NCI-H1417 (cell line): ENCODE results near the gene FZD1.
A peak's percentile ranks its signal among the peaks of the same experiment; 100 is the strongest.

Experiments
- DNase-seq, 3 experiments: peaks; one replicate each; lab custom pipeline; 2025; lab: John Stamatoyannopoulos, UW

The FZD1 gene

DNA sequence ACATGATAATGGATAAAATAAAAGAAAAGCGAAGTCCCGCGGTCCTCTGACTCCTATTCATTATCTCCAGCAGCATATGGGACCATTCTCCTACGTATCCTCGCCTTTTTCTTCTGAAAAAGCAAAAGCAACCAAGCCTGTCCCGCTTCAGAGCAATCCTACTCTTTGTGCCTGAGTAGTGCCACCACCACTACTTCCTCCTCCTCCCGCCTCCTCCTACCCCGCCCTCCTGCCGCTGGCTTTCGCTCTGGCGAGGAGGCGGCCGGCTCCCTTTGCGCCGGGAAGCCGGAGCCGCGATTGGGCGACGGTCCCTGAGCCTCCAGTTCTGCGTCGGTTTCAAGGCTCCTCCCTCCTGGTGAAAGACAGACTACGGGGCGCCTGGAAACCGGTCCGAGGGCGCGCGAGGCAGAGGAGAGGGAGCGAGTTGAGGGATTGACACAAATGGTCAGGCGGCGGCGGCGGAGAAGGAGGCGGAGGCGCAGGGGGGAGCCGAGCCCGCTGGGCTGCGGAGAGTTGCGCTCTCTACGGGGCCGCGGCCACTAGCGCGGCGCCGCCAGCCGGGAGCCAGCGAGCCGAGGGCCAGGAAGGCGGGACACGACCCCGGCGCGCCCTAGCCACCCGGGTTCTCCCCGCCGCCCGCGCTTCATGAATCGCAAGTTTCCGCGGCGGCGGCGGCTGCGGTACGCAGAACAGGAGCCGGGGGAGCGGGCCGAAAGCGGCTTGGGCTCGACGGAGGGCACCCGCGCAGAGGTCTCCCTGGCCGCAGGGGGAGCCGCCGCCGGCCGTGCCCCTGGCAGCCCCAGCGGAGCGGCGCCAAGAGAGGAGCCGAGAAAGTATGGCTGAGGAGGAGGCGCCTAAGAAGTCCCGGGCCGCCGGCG, at the start of gene FZD1:
Gene FZD1 (plus strand): TSS at position 388 of the 878 bp plus-strand sequence. CDS start 448 bp downstream, at position 836.
- peak; percentile 98 to 100 (median 99) for DNase-seq

DNA sequence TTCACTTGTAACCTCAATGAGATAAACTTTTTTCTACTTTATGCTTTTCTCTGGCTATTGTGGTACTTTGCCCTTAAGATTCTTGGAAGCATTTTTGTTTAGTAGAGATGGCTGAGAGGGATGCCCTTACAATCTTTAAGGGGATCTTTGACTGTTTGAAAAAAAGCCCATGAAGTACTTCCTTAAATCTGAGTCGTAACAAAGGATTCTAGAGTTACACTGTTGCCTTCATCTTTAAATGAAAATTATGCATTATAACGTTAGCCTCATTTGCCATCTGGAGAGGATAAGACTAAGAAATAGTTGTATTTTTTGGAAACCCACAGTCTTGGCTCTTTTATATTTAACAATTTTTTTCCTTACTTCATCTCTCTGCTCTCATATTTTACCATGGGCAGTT, 37.8 kb upstream of the FZD1 start:
- DNase-seq, result no peak

DNA sequence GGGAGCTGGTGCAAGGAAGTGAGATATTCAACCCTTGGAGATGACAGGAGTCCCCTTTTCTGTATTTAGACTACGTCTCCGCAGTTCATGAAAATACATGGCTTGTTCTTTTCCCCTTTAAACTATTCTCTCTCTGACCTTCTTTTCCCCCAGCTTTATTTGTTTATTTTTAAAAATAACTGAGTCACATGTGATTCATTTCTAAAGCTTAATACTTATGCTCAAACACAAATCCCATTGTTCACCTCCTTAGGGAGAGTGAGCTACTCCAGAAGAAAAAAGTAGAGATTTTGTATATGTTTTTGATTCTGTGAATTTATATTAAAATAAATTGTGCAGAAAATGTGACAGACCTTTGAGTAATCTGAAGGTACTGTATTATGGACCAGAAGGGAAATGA, 35.9 kb upstream of the FZD1 start:
- DNase-seq, result no peak

DNA sequence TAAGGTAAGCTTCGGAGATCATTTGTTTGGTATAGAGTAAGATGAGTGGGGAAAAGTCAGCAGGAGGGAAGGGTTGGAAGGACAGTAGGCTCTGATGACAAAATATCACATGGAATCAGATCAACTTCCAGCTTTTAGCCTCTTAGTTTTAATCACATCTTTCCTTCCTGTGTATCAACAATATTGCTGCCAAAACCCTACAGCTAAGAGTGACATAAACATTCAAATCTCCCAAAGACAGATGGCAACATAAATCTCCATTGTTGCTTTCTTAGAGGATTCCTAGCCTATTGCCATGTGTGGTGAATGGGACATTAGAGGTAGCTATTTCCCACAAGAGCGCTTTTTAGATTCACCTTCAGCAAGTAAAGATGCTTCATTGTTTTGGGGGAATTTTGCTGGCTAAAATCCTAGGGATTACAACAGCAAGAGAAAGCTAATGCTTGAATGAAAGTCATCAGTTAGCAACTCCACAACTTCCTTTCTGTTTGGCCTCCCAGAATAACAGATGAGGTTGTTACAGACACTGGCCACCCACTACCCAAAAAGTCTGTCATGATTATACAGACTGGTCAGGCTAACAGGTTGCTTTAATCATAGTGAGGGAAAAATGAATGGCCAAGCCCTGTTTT, 35.2 kb upstream of the FZD1 start:
- no peak for DNase-seq

DNA sequence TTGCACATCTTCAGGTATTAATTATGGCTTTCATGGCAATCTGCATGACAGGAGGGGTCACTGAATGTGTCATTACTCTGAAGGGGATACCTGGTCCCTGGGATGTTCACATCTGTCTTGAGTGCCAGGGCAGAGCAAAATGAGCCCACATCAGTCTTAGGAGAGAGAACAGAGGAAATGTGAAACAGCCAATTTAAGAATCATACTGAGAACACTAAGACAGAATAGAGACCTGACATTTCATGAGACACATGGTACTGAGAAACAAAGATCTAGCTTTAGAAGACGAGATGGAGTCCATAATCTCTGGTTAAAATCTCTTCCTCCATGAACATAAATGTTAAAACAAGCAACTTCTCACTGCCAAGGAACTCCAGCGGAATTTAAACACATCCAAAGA, 34.1 kb upstream of the FZD1 start:
- no peak for DNase-seq

DNA sequence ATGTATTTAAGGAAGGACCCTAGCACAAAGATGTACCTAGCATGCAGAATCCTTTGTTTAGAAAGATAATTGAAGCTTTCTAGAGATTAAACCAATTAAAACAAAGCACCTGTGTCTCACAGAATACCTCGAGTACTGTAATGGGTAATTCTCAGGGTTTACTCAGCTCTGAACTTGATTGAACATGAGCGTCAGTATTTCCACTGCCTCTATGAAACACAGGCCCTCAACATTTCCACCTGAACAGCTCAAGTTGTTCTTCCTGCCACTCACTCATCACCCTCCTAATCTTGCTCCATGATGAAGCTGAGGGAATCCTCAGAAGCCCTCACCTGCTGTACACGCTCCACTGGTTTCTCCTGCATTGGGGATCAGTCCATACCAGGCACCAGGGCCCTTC, 33.7 kb upstream of the FZD1 start:
- DNase-seq, result peak in 1 of 3 experiments; percentile 22

DNA sequence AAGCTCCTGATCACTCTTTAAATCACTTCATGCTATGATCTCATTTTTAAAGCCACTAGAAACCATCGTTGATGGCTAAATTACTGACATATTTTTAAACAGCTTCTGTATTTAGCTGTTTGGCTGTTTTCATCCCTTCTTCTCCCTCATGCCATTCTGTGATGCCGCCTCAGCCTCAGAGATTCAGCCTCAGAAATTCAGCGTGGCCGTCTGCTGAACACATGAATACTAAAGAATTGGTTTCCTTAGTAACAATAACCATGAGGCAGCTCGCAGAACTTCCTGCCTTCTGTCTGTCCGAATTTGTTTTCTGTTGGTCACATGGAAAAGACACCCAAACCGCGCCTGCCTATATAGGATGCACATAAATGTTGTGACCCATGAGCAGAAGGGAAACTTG, 31.0 kb upstream of the FZD1 start:
- DNase-seq, result peak in 1 of 3 experiments; percentile 18

DNA sequence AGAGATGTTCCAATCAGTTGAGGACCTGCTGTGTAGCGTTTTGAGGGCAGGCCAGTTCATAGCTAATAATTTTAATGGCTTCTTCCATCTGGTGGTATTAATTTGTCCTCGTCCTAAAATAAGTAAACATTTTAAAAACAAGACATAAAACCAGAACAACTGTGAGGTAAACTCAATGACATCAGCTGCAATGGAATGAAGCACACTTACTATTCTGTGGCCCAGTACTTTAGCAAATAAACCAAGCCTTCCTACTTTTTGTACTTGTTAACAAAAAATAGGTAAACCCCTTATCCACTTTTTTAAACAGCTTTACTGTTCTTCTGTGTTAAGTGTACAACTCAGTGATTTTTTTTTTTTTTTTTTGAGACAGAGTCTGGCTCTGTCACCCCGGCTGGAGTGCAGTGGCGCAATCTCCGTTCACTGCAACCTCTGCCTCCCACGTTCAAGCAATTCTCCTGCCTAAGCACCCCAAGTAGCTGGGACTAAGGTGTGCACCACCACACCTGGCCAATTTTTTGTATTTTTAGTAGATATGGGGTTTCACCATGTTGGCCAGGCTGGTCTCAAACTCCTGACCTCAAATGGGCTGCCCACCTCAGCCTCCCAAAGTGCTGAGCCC, 28.9 kb upstream of the FZD1 start:
- DNase-seq, result no peak

DNA sequence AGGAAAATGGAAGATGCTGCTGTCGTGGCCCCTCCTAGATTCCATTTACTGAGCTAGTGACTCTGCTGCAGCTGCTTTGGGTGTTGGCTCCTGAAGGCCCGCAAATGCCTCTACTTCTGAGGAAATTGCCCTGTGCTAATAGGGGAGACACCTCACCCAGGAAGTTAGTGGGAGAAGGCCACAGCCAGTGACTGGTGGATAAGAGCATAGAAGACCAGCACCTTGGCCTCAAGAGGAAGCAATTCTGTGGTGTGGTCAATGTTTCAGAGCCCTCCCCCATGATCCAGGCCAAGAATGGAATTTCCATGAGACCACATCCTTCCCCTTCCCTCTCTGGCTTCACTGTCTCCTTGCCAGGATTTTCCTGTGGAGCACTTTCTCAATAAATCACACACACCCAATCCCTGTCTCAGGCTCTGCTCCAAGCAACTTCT, 25.0 kb upstream of the FZD1 start:
- no peak for DNase-seq

DNA sequence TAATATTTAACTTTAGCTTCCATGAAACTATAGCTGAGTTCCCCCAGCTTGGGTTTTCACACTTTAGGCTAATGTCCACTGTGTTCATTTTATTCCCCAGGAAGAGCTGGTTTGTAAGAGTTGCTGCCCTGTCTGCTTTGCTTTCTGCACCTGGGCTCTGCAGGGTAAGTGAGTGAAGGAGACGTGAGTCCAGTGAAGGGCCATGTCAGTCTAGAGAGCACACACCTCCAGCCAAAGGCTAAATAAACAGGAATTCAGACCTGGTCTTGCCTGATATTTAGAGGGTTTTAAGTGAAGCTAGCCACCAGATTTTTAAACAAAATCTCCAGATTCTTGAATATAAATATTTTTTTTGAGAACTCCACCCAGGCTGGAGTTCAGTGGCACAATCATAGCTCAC, 24.5 kb upstream of the FZD1 start:
- DNase-seq, result no peak

DNA sequence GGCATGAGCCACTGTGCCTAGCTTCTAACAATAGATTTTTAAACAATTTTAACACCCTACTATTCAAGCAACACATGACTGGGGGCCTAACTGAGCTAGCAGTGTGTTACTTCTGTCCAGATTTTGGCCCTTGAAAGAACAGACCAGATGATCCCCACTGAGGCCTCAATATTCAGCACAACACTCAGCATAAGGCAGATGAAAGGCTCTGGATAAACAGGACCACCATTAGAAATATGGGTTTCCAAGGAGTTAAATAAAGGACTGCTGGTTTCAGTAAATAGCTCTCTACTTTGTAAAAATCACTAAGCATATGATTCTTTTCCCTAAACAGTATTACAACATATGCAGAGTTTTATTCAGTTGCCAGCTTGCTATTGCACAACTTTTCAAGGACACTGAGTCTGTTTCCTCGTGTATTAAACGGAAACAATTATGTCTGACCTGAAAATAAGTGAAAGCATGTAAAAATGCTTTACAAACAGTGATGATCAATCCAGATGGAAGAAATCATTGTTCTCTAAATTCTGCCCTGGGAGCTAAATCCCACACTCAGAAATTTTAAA, 23.8 kb upstream of the FZD1 start:
- no peak for DNase-seq

DNA sequence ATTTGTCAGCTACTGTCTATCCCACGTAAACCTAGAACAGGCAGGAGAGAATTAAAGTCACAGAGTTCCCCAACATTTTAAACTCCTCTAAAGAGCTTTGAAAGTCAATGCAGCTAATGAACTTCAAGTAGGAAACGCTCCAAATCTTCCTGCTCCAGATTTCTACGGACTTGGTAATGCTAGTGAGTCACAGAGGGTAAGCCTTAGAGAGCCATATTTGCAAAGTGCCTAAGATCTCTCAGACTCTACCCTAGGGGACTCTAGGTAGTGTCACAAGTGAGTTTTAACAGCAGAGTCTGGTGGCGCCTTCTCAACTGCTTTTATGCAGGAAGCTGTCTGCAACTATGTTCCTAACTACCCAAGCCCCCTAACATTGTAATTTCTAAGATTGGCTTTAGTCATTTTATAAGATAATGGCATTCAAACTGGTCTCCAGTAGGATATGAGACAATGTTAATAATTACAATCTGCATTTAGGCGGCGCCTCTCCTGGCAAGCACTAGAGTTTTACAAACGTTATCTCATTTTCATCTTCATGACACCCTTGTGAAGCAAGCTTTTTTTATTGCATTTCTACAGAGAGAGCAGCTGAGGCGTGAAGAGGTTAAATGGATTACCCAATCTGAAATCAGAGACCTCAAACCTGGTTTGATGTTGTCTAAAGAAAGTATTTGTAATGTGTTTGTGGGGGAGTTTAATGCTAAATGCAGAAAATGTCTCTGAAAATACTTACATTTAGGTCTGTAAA, 22.0 kb upstream of the FZD1 start:
- DNase-seq, result peak in 1 of 3 experiments; percentile 76

DNA sequence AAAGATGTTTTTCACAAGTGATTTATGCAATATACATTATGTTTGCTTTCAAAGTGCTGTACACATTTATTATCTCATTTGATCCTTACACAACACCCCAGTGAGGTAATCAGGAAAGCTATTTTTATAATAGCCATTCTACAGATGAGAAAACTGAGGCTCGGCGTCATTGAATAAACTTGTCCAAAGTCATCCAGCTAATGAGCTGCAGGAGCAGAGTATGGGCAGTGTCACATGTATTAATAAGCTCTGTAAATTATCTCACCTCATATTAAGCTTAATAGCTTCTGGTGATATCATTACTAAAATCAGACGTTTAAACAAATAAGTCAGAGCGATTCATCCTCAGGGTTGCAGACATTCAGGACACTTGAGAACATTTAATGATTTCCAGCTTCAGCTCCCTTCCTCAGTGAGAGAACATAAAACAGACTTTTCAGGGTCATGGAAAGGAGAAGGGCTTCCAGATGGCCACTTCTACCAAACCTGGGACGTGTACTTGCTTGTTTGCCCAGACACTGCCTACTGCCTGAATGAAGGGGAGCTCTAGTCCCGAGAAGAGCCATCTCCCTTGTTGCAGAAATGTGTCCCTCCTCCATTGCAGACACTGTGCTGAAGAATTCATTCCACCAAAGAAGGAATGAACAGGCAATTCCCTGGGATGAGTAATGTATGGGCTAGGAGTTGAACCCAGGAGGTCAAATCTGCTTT, 20.5 kb upstream of the FZD1 start:
- DNase-seq, result peak in 2 of 3 experiments; percentile 43 to 79

DNA sequence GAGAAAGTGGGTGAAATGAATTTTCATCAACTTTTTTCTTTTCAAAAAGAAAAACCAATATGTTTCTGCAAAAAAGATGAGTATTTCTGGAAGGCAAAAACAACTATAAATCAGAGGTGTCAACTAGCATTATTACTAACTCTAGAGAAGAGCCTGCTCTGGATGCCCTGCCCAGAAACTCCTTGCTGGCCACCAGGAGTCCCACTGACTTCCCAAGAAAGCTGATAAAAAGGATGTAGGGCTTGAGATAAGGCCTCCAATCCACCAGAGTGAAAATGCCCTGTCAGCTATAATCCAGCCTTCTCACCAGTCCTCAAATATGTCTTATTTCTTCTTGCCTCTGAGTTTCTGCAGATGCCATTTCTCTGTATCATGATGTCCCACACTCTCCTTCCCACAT, 16.7 kb upstream of the FZD1 start:
- no peak for DNase-seq

DNA sequence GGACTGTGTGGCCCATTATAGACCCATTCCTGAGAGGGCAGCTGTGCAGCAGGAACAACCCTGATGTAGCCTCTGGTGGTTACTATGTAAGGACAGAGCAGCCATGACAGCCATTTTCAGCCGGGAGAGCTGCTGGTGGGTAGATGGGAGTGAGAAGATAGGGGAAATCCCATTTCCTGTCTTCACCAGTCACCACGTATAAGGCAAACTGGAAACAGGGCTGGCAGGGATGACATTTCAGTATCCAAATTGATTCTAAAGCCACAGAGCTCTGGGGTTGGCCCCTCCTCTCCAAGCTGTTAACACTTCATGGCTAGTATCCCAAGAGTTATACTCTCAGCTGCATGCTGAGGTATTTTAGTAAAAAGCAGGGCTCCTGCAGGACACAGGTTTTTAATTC, 15.2 kb upstream of the FZD1 start:
- no peak for DNase-seq

DNA sequence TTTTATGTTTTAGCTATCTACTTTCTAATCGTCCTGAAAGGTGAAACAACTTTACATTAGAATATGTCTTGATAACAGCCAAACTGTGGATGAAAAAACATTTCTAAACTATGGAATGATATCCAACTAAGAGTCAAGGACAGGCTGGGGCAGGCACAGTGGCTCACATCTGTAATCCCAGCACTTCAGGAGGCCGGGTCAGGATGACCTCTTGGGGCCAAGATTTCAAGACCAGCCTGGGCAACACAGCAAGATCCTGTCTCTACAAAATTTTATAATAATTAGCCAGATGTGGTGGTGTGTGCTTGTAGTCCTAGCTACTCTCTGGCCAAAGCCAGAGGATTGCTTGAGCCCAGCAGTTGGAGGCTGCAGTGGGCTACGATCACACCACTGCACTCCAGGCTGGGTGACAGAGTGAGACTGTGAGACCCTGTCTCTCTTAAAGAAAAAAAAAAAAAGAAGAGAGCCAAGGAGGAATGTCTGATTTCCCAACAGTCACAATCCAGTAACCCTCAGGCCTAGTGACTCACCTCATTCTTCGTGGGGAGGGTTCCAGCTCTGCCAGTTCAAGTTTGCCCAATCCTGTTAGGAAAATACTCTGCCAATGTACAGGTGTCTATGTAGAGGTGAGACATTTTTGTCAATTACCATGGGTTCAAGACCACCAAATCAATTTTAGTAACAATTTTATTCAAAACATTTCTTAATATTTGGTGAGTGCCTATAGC, 14.6 kb upstream of the FZD1 start:
- no peak for DNase-seq

DNA sequence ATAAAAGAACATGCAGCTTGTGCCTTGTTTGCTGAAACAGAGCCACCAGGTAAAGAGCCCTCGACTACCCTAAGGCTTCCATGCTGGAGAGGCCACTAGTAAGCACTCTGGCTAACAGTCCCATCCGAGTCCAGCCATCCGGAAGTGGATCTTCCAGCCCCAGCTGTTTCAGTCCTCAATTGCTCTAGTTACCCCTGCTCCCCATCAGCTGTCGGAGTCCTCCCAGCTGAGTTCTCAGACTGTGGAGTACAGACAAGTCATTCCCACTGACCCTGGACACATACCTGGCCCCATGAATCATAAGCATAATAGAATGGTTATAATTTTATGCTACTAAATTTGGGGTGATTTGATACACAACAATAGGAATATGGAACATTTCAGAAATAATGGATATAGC, 13.5 kb upstream of the FZD1 start:
- DNase-seq, result no peak

DNA sequence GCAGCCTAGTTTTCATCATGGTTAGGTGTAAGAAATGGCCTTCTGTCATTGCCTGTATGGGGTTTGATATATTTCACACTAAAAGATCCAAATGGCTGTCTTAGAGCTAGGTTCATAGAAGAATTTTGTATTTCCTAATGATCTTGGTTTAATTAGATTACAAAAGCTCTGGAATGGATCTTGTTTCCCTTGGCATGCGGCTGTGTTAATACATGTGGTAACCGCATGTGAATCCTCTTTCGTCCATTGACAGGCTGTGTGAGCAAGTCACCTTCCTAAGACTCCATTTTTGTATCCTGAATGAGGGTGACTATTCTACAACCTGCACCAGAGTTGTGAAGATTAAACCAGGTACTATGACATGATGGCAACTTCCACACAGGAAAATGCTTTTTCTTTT, 12.4 kb upstream of the FZD1 start:
- DNase-seq, result no peak

DNA sequence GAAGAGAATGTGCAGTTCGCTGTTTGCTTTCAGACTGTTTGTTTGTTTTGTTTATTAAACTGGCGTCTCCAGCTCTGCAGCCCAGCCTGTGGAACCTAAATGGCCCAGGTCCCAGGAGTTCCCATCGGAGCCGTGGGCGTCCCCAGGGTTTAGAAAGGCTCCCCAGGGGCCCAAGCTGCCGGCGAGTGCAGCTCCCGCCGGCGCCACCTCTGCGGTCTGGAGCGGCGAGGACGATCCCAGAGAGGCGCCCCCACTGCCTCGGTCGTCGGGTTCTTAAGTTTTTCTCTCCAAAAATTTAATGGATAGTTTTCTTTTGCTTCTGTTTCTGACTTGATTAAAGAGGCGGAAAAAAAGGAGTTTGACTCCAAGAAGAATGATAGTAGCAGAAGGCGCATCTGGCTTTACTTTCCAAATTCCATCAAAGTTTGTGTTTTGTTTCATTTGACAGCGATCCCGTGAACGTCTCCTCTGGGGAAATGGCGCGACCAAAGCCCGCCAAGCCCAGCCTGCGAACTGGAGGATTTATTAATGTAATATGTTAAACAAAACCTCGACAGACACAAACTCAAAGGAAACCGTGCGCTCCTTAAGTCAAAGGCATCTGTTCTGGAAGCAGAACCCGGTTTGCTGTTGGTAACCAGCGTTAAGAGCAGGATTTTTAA, 718 bp upstream of the FZD1 start:
- DNase-seq, result peak; percentile 74 to 82 (median 76)
